ENCODE measurements around the gene LILRB5. TPM values are rescaled to one million over a fixed set of nuclear protein-coding genes. Genes with fewer than 3 reads are reported as not detected.
"Not testable (repeated sequence)": the region's sequence is repeated elsewhere in the genome, so short reads cannot be mapped to it uniquely, and the experiment has no call there.

LILRB5 gene
- total and polyA plus RNA-seq, 2 of the 4 experiments (the other 2 are of a cell fraction) = not detected

- H4K8ac ChIP-seq (ENCODE audit: low read depth in 2 of 2, low read length in 2 of 2); H3K18ac ChIP-seq (ENCODE audit: low read depth, low read length); H2BK15ac ChIP-seq (ENCODE audit: low read depth, low read length); H3K4me2 ChIP-seq (ENCODE audit: low read depth, low read length); H3K23ac ChIP-seq (ENCODE audit: low read depth, low read length); H3K27me3 ChIP-seq (ENCODE audit: control insufficient read depth, insufficient read depth, low read length); H3K9ac ChIP-seq (ENCODE audit: low read depth, low read length); H3K9me3 ChIP-seq (ENCODE audit: control insufficient read depth, insufficient read depth, low read length); H2BK120ac ChIP-seq (ENCODE audit: low read depth, low read length); CTCF ChIA-PET; H2AFZ ChIP-seq (replicated peaks; ENCODE audit: low read length, poor library complexity); H2BK5ac ChIP-seq (ENCODE audit: low read depth, low read length, poor library complexity, severe bottlenecking); H3K56ac ChIP-seq (ENCODE audit: extremely low read depth, insufficient read depth, low read length); H2BK20ac ChIP-seq (ENCODE audit: low read depth, low read length); BruUV-seq (replicated peaks); dilution Hi-C loops (cut with HindIII; ENCODE audit: low sequenced_read_pairs, unreplicated experiment); H4K91ac ChIP-seq (ENCODE audit: insufficient read depth, low read depth, low read length); intact Hi-C loops (cut with micrococcal nuclease); POLR2A ChIA-PET (ENCODE audit: unreplicated experiment); H4K5ac ChIP-seq (ENCODE audit: low read depth, low read length); H2AK5ac ChIP-seq (ENCODE audit: low read depth, low read length); H3K4ac ChIP-seq (ENCODE audit: low read depth, low read length); H3K9me1 ChIP-seq (ENCODE audit: insufficient read depth, low read length); ATAC-seq (ENCODE audit: low read depth); H3K36me3 ChIP-seq (ENCODE audit: control insufficient read depth, insufficient read depth, low read length); H3K4me3 ChIP-seq (ENCODE audit: insufficient read depth, low read depth, low read length); H2AK9ac ChIP-seq (replicated peaks; ENCODE audit: low read depth, low read length, poor library complexity); H3K14ac ChIP-seq (replicated peaks; ENCODE audit: low read depth, low read length); H3K79me1 ChIP-seq (ENCODE audit: low read depth in 1 of 2, low read length in 2 of 2); DNase-seq; H3K27ac ChIP-seq (ENCODE audit: insufficient read depth, low read length); H3K4me1 ChIP-seq (ENCODE audit: control insufficient read depth, insufficient read depth, low read length); H4K20me1 ChIP-seq (ENCODE audit: insufficient read depth, low read length): not testable (repeated sequence)
- WGBS, 2 experiments (ENCODE audit: extremely low coverage in 2 of 2, insufficient read length in 1 of 2) = no CpG with 5 or more reads among the region's 10 CpGs
- in situ Hi-C loops (cut with MboI; ENCODE audit: low sequenced_read_pairs) = loop anchor here (5.0 kb wide), 1 partner anchor 352 kb away; the partner anchor contains the start of gene LILRB1
Observed at GRCh38 chr19:54280441-54280840, 23.4 kb upstream of the LILRB5 start.

GRCh38 chr19:54280025-54280424, 23.0 kb upstream of the LILRB5 start:
- H2AK5ac ChIP-seq (ENCODE audit: low read depth, low read length); DNase-seq; H3K23ac ChIP-seq (ENCODE audit: low read depth, low read length); H3K14ac ChIP-seq (replicated peaks; ENCODE audit: low read depth, low read length); H3K9me1 ChIP-seq (ENCODE audit: insufficient read depth, low read length); H3K4ac ChIP-seq (ENCODE audit: low read depth, low read length); H3K9me3 ChIP-seq (ENCODE audit: control insufficient read depth, insufficient read depth, low read length); H3K27me3 ChIP-seq (ENCODE audit: control insufficient read depth, insufficient read depth, low read length); H3K4me3 ChIP-seq (ENCODE audit: insufficient read depth, low read depth, low read length); ATAC-seq (ENCODE audit: low read depth); H3K9ac ChIP-seq (ENCODE audit: low read depth, low read length); H2BK20ac ChIP-seq (ENCODE audit: low read depth, low read length); POLR2A ChIA-PET (ENCODE audit: unreplicated experiment); H3K18ac ChIP-seq (ENCODE audit: low read depth, low read length); H3K4me1 ChIP-seq (ENCODE audit: control insufficient read depth, insufficient read depth, low read length); H2BK5ac ChIP-seq (ENCODE audit: low read depth, low read length, poor library complexity, severe bottlenecking); H4K5ac ChIP-seq (ENCODE audit: low read depth, low read length); intact Hi-C loops (cut with micrococcal nuclease); BruUV-seq (replicated peaks); H2AFZ ChIP-seq (replicated peaks; ENCODE audit: low read length, poor library complexity); H2BK120ac ChIP-seq (ENCODE audit: low read depth, low read length); H3K36me3 ChIP-seq (ENCODE audit: control insufficient read depth, insufficient read depth, low read length); H3K4me2 ChIP-seq (ENCODE audit: low read depth, low read length); CTCF ChIA-PET; H3K79me1 ChIP-seq (ENCODE audit: low read depth in 1 of 2, low read length in 2 of 2); H4K20me1 ChIP-seq (ENCODE audit: insufficient read depth, low read length); H2BK15ac ChIP-seq (ENCODE audit: low read depth, low read length); H3K27ac ChIP-seq (ENCODE audit: insufficient read depth, low read length); dilution Hi-C loops (cut with HindIII; ENCODE audit: low sequenced_read_pairs, unreplicated experiment); H3K56ac ChIP-seq (ENCODE audit: extremely low read depth, insufficient read depth, low read length); H4K8ac ChIP-seq (ENCODE audit: low read depth in 2 of 2, low read length in 2 of 2); H2AK9ac ChIP-seq (replicated peaks; ENCODE audit: low read depth, low read length, poor library complexity); H4K91ac ChIP-seq (ENCODE audit: insufficient read depth, low read depth, low read length): not testable (repeated sequence)
- WGBS, 2 experiments (ENCODE audit: extremely low coverage in 2 of 2, insufficient read length in 1 of 2) = no CpG with 5 or more reads among the region's 4 CpGs
- in situ Hi-C loops (cut with MboI; ENCODE audit: low sequenced_read_pairs) = loop anchor here (5.0 kb wide), 1 partner anchor 352 kb away; the partner anchor contains the start of gene LILRB1
